Body of pancreas (tissue), 4 donors: ENCODE data around the gene STIM2.

Experiments
- CTCF ChIP-seq, 7 experiments: fragments of 450-650 bp in 4 of 7; fragments of 200-600 bp in 3 of 7; sonication (generic) in 3 of 7; IDR thresholded peaks; one replicate each; pipeline ENCODE4 v1.5.1; 2016 to 2019; ENCODE audit warnings: antibody characterized with exemption in 7 of 7
- POLR2A ChIP-seq, 3 donors: fragments of 450-650 bp; IDR thresholded peaks; one replicate each; pipeline ENCODE4 v1.6.1; 2016; ENCODE audit warnings: antibody characterized with exemption in 3 of 3, mild to moderate bottlenecking in 2 of 3

GRCh38 chr4:26936284-26937065 is 75.8 kb downstream of the STIM2 start:
- TF ChIP-seq POLR2A (IDR thresholded peaks at IDR 0.05) (no peak), CTCF (IDR thresholded peaks at IDR 0.05) (no peak)
